GM12872 (cell line): ENCODE results near the gene MLLT3.

Source experiments
- CTCF ChIP-seq: IDR thresholded peaks from 3 replicates; pipeline ENCODE4 v1.5.1; 2011; ENCODE audit warnings: low read depth, mild to moderate bottlenecking, low read length, moderate library complexity; ENCODE audit not compliant: insufficient read depth

MLLT3 gene

GRCh38 chr9:20573023-20573422, 49.3 kb downstream of the MLLT3 start:
- TF ChIP-seq CTCF = no peak

- no peak for TF ChIP-seq CTCF
Measured at GRCh38 chr9:20570756-20571155, 51.5 kb downstream of the MLLT3 start.

GRCh38 chr9:20570087-20570486, 52.2 kb downstream of the MLLT3 start:
- TF ChIP-seq CTCF = no peak

- no peak for TF ChIP-seq CTCF
Measured at GRCh38 chr9:20569525-20569924, 52.8 kb downstream of the MLLT3 start.

GRCh38 chr9:20568400-20568799, 53.9 kb downstream of the MLLT3 start:
- no peak for TF ChIP-seq CTCF

- TF ChIP-seq CTCF = no peak
Measured at GRCh38 chr9:20566401-20566800, 55.9 kb downstream of the MLLT3 start.

GRCh38 chr9:20564650-20565049, 57.6 kb downstream of the MLLT3 start:
- no peak for TF ChIP-seq CTCF

GRCh38 chr9:20563917-20564316, 58.4 kb downstream of the MLLT3 start:
- TF ChIP-seq CTCF = no peak
